BJ (cell line): ENCODE data around the gene CPHXL. TPM values are rescaled to one million over a fixed set of nuclear protein-coding genes. Genes with fewer than 3 reads are reported as not detected.

ENCODE experiments used
- CTCF ChIA-PET: fragments of 350-600 bp; formaldehyde crosslinking; extraction: SDS; loops from one replicate; lab custom pipeline; 2021; ENCODE audit warnings: antibody characterized with exemption, inconsistent platforms; lab: Yijun Ruan, JAX
- POLR2A ChIA-PET: fragments of 300-600 bp; sonication (Branson Sonifier 250); formaldehyde crosslinking; extraction: SDS; loops from one replicate; lab custom pipeline; 2021; ENCODE audit warnings: antibody characterized with exemption; lab: Charles Lee
- DNase-seq: peaks from one replicate; pipeline ENCODE4 v3.0.0-alpha.2; 2011; ENCODE audit warnings: low read depth
- H3K27me3 ChIP-seq: 2 replicates; pipeline ENCODE4 v1.6.0; 2011; ENCODE audit warnings: low read length; ENCODE audit not compliant: control insufficient read depth, insufficient read depth
- H3K36me3 ChIP-seq: 2 replicates; pipeline ENCODE4 v1.5.1; 2011; ENCODE audit warnings: low read length; ENCODE audit not compliant: control insufficient read depth, insufficient read depth
- H3K4me3 ChIP-seq: 2 replicates; pipeline ENCODE4 v1.5.1; 2011; ENCODE audit warnings: low read depth, mild to moderate bottlenecking, control low read depth, low read length
- CTCF ChIP-seq: IDR thresholded peaks from 2 replicates; pipeline ENCODE4 v1.5.1; 2011; ENCODE audit warnings: low read depth, mild to moderate bottlenecking, control low read depth, inconsistent platforms, low read length, moderate library complexity; ENCODE audit not compliant: insufficient read depth
- polyA plus RNA-seq: library from polyadenylated mRNA; depleted of rRNA; stranded (reverse); fragments of >200 nt; gene quantifications from 2 replicates; pipeline ENCODE4 v1.2.3, GENCODE V29; 2011

CPHXL gene
- polyA plus RNA-seq, 1 experiment = not detected

DNA sequence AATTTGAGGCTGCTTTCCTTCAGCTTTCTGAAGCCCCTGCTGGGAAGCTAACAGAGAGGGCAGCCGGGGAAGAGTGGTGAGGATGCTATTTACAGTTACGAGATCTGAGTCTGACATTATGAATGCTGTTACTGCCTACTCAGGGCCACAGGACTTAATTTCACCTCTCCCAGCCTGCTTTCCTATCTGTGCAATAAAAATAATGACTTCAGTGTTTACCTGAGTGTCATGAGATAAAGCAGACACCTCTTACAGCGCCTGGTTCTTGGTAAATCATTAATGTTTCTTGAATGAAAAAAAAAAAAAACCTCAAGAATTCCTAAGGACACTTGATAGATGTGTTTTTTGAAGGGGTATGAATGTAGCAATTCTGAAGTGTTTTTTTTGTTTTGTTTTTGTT is 24.2 kb upstream of the CPHXL start:
- ChIA-PET CTCF (no interaction called here), POLR2A (no interaction called here)
- Histone ChIP-seq H3K4me3 (no peak overlapping the region), H3K36me3 (no peaks in the 10 kb centered on the region), H3K27me3 (no peaks in the 10 kb centered on the region)
- DNase-seq = no peak
- TF ChIP-seq CTCF = no peak

DNA sequence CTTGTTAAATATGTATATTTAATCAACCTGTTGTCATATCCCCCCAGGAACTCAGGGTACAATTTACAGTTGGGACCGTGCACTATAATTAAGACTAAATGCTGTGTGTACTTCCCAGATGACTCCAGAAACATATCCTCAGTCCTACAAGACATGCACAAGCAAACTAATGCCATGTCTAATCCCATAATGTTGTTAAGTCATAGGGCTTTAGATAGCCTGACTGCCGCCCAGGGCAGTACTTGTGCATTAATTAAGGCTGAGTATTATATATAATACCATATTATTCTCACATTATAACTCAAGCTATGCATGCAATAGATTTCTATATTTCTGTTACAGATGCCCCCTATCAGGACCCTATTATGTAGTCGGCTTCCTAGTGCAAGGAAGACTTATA is 20.1 kb upstream of the CPHXL start:
- H3K4me3 ChIP-seq = no peak overlapping the region
- ChIA-PET POLR2A (no interaction called here), CTCF (no interaction called here)
- no peak for TF ChIP-seq CTCF
- no peak for DNase-seq
- no peaks in the 10 kb centered on the region for H3K36me3 ChIP-seq
- H3K27me3 ChIP-seq = no peaks in the 10 kb centered on the region

DNA sequence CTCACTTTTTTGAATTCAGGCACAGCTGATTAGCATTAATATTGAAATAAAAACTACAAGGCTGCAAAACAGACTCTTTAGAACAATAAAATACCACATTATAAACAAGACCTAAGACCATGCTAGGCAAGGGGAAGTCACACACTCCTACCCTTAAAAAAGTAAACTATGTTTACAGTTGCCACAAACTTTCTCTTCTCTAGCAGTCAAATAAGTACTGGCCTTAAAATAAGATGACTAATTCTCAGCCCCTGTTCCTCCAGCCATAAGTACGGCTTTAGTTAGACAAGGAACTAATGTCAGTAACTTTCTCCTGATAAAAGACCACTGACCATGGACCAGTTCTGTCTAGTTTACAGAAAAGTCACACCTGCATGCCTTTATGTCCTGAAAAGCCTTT is 19.5 kb upstream of the CPHXL start:
- H3K27me3 ChIP-seq = no peaks in the 10 kb centered on the region
- DNase-seq = no peak
- H3K4me3 ChIP-seq = no peak overlapping the region
- TF ChIP-seq CTCF = no peak
- no peaks in the 10 kb centered on the region for H3K36me3 ChIP-seq
- ChIA-PET POLR2A (no interaction called here), CTCF (no interaction called here)

DNA sequence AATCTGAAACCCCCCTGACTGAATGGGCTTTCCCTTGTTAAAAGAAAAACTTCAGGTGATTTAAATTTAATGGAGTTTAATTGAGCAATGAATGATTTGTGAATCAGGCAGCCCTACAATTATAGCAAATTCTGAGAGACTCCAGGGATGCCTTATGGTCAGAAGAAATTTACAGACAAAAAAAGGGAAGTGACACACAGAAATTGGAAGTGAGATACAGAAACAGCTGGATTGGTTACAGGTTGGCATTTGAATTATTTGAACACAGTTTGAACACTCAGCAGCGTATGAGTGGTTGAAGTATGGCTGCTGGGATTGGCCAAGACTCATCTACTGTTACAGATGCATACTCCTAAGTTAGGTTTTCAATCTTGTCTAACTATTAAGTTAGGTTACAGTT is 19.0 kb upstream of the CPHXL start:
- ChIA-PET CTCF (interaction anchor here (1.6 kb wide), 1 partner anchor 9 kb away, joined by 4 read pairs; no protein-coding TSS in a partner anchor), POLR2A (interaction anchor here (0.6 kb wide), 1 partner anchor 130 kb away, joined by 4 read pairs; no protein-coding TSS in a partner anchor)
- Histone ChIP-seq H3K4me3 (no peak overlapping the region), H3K36me3 (no peaks in the 10 kb centered on the region), H3K27me3 (no peaks in the 10 kb centered on the region)
- no peak for TF ChIP-seq CTCF
- no peak for DNase-seq

DNA sequence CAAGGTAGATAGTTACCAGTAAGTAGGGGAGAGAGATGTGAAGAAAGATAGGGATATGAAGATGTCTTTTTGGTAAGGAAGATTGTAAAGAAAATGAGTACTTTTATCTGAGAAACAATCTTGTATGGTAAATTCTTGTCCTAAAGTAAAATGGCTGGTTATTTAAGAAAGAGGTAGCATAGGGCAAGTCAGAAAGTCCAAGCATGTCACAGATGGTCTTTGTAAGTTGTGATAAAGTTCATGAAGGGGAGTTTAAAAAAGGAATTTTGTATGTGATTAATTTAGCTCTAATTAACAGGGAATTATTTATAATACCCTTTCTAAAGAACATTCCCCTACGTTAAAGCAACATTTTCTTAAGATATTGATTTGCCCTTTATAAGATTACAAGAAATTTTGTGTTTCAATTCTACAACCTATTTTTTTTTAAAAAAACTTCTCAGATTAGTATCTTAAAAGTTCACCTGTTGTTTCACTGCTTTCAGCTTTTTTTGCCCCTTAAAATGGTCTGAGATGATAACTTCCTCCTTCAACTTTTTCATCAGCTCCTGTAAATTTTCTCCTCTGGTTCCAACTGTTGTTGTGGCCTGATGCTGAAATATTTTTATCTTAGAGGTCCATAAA is 16.2 kb upstream of the CPHXL start:
- no peak for TF ChIP-seq CTCF
- ChIA-PET POLR2A (interaction anchor here (0.6 kb wide), 1 partner anchor 8 kb away, joined by 3 read pairs; no protein-coding TSS in a partner anchor), CTCF (no interaction called here)
- Histone ChIP-seq H3K36me3 (no peaks in the 10 kb centered on the region), H3K27me3 (no peaks in the 10 kb centered on the region), H3K4me3 (no peak overlapping the region)
- DNase-seq = no peak
